GM19351 (cell line): Measurements from ENCODE around the gene DLG2.
"Not testable (repeated sequence)": the region's sequence is repeated elsewhere in the genome, so short reads cannot be mapped to it uniquely, and the experiment has no call there.

Experiments used
- ATAC-seq: cut with Tn5 transposase; IDR thresholded peaks from one replicate; pipeline ENCODE4 v1.9.1; 2021; ENCODE audit warnings: mild to moderate bottlenecking, moderate library complexity; ENCODE audit not compliant: unreplicated experiment

Gene DLG2

DNA sequence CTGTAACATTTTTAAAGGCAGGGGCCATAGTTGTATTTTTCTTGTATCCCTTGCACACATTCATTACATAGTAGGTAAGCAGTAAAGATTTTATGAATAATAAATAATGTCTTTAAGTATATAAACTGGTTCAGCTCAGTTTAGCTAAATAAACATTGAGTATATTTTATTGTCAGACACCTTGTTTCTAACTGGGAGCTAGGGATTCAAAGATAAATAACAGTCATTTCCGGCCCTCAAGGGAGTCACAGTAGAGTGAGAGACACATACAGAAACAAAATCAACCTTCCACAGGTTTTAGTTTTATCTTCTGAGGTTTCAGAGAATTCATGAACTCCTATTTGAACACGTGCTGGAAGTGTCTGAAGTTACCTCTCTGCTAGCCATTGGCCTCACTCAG lies 760.2 kb downstream of the DLG2 start:
- no peak for ATAC-seq

DNA sequence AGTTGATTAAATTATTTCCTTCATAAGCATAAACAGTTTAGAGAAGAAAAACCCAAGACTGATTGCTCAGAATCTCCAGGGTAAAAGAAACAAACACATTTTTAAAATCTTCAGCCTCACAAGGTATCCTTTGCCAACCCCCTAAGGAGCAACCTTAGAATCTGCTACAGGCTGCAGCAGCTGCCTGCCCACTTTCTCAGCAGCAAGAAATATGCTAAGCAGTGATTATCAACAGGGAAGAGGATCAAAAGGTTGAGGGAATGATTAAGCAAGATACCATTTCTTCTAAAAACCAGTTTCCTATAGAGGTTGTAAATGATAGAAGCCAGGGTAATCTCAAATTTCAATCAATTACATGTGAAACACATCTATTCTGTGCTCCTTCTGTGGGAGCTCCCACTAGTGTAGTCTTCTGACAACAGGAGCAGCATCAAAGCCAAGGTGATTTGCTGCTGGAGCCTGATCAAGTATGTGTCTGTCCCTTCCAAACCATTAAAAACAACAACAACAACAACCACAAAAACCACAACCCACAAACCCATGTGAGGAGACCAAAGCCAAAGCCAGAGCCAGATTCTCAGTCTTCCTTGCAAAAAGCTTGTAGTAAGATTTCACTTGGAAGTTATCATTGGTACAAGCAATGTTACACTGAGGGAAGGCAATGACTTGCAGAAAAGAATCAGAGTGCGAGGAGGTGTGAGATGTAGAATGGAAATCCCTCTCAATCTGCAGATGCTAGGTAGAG lies 761.2 kb downstream of the DLG2 start:
- ATAC-seq = no peak

DNA sequence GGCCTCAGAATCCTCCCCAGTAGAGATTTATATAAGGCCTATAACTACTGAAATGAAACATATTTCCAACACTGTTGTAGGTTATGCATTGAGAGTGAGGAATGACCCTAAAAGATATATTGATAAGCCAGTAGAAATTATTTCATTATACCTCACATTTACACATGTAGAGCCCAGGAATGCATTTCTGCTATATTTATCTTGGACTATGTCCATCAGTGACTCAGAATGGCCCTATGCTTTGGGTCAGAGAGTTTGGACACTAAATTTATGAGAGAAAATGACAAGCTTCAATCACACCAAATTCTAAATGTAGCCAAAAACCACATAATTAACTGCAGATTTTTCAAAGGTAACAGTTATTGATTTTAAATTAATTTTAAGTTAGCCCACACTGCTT lies 761.9 kb downstream of the DLG2 start:
- no peak for ATAC-seq

DNA sequence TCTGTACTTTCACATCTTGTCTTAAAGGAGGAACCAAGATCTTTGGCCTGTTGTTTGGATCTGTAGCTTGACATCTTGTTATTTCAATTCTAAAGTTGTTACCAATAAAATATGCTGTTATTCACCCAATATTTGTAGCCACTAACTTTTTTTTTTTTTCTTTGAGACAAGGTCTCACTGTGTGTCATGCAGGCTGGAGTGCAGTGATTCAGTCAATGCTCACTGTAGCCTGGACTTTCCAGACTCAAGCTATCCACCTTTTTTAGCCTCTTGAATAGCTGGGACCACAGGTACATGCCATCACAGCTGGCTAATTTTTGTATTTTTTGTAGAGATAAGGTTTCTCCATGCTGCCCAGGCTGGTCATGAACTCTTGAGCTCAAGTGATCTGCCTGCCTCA lies 769.4 kb downstream of the DLG2 start:
- ATAC-seq = no peak

DNA sequence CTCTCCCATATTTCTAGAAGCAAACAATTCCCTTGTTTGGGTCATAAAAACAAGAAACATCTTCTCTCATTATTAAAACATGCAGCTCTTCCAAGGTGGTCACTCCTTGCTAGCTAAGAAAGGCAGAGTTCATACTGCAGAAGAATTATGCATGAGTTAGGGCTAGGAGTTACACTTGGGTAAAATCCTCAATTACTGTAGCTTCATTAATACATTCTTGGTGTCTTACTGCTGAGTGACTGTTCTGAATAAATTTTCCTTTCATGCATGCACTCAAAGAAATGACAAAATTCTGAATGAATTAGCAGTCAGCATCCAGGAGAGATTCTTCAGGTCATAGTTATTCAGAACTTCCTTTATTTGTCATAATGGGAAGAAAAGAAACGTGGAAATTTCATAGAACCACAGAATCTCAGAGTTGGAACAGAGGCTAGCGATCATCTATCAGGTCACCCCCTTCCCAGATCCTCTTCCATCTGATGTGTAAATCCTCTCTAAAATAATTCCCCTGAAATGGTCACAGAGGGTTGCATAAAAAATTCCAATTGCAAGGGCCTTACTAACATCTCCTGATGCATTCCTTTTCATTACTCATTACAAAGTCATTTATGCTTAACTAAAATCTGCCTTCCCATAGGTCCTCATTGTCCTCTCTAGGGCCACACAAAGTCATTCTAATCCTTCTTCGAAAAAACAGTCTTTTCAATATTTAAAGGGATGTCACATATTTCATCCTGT lies 771.5 kb downstream of the DLG2 start:
- no peak for ATAC-seq

DNA sequence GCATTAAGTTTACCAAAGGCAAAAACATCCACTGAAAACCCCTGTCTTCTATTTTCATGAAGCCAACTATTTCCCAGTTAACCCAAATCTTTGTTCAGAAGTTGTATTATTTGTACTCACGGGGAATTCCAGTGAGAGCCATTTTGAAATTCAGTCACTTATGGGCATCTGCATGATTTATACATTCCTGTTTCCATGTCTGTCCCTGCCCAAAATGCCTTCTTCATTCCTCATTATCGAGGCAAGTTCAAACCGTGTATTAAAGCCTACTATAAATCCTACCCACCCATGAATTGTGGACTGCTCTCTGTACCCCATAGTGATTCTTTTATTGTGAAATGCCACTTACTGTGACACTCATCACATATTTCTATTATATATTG lies 772.7 kb downstream of the DLG2 start:
- no peak for ATAC-seq

DNA sequence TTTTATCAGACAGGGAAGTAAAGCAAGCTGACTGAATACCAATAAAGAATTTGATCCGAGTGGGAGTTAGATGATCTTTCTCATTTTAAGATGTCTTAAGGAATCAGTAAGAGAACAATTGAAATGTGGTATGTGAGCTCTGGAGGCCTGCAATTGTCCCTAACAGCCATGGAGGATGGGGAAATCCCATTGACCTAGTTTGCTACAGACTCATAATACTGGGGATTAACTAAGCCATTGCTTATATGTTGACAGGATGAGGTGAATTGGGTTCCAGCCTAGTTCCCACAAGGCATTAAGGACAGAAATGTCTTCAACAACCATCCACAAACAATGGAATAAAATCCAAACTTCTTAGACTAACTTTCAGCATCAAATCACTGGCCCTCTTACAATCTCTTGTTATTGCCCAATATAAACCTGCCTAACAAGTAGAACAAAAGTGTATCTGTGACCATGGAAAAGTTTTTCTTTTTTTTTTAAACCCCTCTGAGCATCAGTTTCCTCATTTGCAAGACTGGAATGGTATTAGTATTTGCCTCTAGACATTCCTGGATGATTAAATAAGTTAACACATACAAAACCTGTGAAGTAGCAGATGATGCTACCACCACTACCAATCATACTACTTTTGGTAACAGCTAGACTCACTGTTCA lies 773.2 kb downstream of the DLG2 start:
- ATAC-seq = no peak

DNA sequence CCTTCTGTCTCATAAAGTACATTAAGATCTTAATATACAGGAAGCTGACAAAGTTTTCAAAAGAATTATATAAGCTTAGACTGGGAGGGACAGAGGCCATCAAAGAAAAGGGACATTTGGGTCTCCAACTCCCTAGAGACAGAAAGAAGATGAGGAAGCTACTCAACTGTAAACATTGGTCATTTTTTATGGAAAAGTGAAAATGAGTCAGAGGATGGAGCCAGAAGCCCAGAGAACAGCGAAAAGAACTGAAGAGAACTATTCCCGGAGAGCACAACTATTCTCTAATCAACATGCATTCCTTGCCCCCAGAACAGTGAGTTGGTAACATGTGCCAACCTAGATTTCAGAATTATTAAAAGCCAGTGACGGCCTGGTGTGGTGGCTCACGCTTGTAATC lies 779.3 kb downstream of the DLG2 start:
- ATAC-seq = no peak

DNA sequence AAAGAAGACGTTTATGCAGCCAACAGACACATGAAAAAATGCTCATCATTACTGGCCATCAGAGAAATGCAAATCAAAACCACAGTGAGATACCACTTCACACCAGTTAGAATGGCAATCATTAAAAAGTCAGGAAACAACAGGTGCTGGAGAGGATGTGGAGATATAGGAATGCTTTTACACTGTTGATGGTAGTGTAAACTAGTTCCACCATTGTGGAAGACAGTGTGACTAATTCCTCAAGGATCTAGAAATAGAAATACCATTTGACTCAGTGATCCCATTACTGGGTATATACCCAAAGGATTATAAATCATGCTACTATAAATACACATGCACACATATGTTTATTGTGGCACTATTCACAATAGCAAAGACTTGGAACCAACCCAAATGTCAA lies 786.9 kb downstream of the DLG2 start:
- not testable (repeated sequence) for ATAC-seq

DNA sequence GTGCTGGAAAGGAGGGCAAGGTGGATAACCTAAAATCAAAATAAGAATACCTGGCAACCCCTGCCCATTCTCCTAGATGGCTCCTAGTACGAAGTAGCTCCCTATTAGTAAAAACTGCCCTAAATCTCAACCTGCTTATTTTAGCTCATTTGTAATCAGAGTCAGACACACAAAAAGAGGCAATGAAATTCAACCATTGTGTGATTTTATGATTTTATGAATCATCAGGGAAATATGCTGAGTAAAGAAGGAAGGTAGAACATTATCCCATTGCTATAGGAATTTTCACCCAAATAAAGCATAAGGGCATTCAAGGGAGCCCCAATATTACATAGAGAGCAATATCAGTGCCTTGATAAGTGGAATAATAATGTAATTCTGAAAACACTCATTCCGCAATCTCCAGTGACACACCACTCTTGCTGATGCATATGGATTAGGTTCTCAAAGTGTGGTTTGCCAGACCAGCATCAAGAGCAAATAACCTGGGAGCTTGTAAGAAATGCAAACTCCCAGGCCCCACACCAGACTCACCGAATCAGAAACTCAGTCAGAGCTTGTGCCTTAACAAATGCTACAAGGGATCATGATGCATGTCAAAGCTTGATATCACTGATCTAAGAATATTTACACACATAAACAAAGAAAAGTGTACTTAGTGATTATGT lies 789.6 kb downstream of the DLG2 start:
- no peak for ATAC-seq

DNA sequence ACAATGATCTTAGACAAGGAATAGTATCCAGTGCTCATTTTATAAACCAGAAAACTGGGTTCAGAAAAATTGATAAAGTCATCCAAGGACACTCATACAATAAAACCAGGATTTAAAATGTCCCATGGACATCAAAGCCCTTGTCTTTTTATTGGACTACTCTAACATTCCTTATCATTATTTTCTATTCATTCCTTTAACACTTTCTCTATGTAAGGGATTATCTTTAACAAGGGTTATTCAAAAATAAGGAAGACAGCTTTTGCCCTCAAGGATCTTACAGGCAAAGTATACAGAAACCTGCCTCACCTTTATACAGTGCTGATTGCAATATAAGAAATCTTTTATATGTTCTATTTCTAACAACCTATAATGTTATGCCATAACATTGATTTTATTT lies 790.8 kb downstream of the DLG2 start:
- no peak for ATAC-seq

DNA sequence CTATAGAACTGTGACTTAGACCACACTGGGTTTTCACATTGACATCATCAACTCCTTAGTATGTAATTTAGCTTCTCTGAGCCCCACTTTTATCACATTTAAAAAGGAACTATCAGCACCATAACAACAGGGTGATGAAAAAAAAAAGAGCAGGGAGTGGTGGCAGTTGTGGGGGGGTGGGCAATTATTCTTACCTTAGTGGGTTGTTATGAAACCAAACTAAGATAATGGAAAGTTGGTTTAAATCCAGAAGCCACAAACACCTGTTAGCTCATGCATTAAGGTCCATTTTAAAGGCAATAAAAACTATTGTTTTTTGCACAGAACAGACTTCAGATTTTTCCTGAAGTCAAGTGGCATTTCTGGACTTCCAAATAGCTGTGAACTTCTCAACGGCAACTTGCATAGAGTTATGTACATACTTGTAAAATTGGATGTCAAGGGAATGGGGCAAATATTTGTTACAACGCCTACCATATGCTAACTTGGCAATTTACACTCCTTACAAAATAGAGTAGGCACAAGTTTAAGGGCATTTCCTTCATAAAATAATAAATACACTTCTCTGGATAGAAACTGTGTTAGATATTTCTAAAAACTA lies 793.6 kb downstream of the DLG2 start:
- ATAC-seq = no peak

DNA sequence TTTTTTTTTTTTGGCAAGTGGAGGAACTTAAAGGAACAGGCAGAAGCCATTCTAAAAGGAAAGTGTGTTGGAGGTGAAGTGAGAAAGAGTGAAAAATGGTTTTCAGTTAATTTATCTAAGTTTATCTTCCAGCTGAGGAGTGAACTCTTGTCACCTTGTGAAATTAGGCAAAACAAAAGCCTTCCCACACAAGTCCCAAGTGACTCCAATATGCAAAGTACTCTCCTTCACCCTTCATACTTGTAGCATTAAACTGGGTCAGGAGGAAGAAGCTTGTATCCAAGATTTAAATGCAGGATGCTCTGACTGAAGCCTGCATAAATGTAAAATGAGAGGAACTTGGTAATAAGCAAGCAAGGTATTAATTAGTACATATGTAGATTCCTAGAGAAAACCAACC lies 796.8 kb downstream of the DLG2 start:
- ATAC-seq = no peak

DNA sequence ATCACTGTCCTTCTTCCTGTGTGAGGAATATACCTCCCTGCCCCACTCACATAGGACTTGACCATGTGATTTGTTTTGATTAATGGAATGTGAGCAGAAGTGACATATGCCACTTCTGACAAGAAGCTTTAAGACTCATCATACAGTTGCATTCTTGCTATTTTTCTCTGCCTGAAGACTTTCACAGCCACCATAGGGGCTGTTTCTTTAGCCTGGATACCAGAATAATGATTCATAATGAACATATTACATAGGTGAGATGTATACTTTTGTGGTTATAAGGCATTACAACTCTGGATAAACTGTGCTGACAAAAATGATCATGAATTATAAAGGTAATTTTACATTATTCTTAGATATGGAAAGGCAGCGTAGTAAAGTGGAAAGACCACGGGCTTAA lies 798.0 kb downstream of the DLG2 start:
- no peak for ATAC-seq

DNA sequence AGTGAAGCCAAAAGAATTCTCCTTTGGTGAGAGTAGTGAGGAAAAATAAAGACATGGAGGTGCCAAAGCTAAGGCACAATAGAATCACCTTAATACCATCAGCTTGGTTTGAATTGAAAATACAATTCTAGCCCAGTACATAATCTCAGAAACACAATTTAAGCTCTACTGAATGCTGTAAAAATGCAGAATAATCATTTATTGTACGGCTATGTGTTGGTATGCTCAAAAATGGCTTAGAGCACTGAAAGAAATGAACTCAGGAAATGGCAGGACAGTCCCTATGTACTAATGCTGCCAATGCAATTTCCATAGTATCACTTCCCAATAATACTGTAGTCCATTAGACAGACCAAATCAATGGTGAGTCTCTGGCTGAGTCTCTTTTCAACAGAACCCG lies 798.5 kb downstream of the DLG2 start:
- no peak for ATAC-seq

DNA sequence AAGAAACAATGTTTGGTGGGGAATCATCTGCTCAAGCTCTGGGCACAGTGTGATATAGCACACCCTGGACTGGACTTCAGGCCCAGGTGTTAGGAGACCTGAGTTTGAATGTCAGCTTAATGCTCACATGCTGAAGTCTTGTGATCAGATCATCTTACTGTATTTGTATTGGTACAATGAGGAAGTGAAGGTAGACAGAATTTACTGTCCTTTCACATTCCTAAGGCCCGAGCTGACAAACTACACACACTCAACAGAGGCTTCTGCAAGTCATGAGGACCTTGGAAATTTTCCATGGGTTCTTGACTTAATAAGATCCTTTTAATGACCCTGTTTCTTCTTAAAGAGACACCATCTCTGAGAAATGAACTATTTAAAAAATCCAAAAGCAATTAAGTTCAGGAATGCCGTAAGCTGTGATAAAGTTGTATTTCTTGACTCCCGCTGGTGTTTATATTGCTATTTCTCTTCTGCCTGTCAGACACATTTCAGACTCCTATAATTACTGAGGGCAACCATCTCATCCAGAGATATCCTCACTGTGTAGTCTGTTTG lies 802.0 kb downstream of the DLG2 start:
- ATAC-seq = no peak

DNA sequence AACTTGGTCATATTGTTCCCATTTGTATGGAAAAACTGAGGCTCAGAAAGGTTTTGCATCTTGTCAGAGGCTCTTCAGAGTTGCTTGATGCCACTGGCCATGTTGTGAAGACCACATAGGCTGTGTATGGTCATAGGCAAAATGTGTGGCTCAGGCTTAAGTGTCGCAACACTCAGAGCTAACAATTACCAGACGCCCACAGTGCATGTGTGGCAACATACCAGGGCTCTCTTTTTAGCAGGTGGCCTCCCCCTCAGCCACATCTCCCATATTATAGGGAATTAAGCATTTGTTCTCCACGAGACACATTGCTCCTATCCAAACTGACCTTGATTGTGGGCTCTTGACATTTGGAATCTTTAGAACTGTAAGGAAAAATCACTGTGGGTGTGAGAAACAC lies 802.5 kb downstream of the DLG2 start:
- ATAC-seq = no peak

DNA sequence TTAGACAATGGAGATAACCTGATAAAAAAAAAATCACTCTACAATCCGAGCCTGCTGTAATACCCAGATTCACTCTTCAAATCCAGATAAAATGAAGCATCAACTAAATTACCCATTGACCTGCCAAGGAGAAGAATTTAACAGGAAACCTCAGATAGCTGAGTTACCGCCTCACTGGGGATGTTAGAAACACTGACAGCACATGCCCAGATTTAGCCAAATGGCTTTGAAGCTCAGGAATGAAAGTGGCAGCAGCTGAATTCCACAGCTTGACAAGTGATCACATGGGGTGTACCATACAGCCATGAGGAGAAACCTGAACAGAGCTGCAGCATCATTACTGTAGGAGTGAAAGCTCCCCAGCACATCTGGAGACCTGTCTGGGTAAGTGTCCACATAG lies 807.6 kb downstream of the DLG2 start:
- no peak for ATAC-seq

DNA sequence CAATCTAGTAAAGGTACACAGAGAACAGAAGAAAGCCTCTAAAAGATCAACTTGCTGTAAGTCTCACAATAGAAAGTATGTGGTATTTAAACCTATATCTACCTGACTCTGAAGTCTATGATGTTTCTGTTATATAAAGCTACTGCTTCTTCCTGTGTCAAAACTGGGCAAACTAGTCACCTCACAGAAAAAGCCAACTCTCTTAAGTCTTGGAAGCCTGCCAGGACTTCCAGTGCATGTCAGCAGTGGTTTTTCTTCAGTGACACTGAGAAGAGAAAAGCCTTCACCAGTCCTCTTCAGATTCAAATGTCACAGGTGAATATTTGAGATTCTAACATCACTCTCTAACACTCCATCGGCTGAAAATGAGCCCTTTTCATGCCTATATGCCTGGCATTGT lies 808.0 kb downstream of the DLG2 start:
- ATAC-seq = no peak

DNA sequence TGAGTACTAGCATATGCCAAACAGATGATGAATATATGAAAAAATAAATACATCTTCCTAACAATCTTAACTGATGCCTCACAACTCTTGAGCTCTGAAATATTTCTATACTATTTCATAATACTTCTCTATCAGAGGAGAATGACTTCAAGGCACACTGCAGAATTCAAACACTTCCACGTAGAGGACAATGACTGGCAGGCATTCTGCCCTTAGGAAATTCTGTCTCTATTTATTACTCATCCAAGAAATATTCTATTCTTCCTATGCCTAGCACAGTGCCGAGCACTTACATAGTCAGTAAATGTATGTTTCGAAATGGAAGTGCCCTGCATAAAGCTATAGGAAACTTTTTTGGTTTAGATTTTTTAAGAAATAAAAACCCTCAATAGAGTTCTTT lies 809.1 kb downstream of the DLG2 start:
- ATAC-seq = no peak

DNA sequence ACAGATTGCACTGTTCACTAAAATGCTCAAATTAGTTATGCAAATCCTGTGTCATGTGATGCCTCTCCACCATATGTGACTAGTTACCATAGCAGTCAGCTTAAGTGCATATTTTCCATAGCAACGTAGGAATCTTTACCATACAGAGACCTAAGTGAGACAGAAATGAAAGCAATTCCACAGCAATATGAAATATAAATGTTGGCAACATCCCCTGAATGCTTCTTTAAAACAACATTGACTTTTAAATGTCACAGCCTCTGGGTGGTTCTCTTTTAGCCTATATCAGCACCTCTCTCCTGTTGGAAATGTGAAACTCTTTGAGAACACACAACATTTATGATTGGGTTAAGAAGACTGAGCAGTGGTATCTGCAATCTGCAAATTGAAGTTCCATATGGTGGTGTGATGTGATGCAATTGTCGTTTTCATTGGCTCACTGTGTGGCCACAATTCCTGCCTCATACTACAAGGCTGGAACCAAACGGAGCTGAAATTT lies 814.6 kb downstream of the DLG2 start:
- no peak for ATAC-seq
